Hypothalamus (tissue), 51 donors: Measurements from ENCODE around the gene GRM6.

Experiments
- DNase-seq, 51 donors: peaks; one replicate each; lab custom pipeline; 2025; lab: John Stamatoyannopoulos, UW

GRM6 gene

GRCh38 chr5:178994580-178995340 lies at the start of gene GRM6:
GRM6 (minus strand) TSS chr5:178995320; CDS start chr5:178994944, 376 bp downstream.
- DNase-seq = no peak

DNA sequence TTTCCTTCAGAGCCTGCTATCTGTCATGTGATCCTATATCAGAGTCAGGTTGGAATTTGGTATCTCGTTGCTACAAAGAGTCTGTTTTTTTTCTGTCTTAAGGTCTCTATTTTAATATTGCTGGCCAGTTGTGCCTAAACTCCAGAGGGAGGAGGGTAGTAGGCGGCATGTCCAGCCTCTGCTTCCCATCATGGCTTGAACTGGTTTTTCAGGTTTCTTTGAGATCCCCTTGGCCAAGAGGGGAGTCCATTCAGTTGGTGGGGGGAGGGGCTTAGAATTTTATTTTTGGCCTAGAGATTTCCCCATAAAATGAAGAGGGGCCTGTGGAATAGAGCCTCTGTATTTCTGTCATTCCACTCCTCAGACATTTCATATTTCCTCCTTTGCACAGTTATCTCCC lies 49.6 kb upstream of the GRM6 start:
- DNase-seq = no peak

DNA sequence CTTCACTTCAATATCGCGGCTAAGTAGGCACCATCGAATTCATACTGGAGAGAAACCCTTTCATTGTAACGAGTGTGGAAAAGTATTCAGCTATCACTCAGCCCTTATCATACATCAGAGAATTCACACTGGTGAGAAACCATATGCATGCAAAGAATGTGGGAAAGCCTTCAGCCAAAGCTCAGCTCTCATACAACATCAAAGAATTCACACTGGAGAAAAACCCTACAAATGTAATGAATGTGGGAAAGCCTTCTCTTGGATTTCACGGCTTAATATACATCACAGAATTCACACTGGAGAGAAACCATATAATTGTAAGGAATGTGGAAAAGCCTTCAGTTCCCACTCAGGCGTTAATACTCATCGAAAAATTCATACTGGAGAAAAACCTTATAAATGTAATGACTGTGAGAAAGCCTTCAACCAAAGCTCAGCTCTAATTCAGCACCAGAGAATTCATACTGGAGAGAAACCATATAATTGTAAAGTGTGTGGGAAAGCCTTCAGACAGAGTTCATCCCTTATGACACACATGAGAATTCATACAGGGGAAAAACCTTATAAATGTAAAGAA lies 38.0 kb upstream of the GRM6 start:
- no peak for DNase-seq

DNA sequence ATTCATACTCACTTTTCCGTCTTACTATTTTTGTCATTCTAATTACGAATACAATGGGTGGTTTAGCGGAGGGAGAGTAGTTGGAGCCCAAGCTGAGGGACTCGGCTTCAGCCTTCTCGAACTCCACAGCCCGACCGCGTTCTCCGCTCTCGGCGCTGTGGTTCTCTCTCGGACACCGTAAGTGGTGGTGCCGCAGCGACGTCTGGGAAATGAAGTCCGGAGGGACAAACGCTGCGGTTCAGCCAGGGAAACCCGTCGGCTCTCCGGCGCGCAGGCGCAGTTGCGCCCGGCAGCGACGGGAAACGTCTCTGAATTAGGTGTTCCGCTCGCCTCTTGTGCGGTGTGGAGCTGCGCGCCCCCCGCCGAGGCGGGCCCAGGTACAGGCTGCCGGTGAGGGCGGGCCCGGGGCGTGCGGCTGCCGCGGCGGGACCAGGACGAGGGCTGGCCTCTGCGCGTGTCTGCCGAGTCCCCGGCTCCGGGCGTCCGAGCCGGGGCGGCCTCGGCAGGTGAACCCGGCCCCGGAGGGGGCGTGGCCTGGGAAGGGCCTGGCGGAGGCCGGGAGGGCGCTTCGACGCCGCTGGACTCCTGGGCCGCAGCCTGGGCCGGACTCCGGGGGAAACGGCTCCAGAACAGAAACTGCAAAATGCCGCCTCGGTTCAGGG lies 28.5 kb upstream of the GRM6 start, which contains the start of gene ZNF879:
Gene ZNF879, plus strand, starts transcription at position 277 of the 662 bp plus-strand sequence. CDS start 1,201 bp downstream, outside the sequence.
- peak; percentile 56 to 96 (median 90) for DNase-seq

GRCh38 chr5:179008667-179009066 lies 13.5 kb upstream of the GRM6 start:
- DNase-seq = no peak

DNA sequence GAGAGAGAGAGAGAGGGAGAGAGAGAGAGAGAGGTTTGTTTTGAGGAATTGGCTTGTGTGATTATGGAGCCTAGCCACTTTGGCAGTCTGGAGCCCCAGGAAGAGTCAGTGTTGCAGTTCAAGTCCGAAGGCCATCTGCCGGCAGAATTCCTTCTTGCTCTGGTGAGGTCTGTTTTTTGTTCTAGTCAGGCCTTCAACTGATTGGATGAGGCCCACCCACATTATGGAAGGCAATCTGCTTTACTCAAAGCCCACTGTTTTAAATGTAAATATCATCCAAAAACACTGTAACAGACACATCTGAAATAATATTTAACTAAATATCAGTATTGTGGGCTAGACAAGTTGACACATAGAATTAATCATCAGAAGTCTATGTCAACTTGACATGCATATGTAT lies 11.4 kb upstream of the GRM6 start:
- no peak for DNase-seq

DNA sequence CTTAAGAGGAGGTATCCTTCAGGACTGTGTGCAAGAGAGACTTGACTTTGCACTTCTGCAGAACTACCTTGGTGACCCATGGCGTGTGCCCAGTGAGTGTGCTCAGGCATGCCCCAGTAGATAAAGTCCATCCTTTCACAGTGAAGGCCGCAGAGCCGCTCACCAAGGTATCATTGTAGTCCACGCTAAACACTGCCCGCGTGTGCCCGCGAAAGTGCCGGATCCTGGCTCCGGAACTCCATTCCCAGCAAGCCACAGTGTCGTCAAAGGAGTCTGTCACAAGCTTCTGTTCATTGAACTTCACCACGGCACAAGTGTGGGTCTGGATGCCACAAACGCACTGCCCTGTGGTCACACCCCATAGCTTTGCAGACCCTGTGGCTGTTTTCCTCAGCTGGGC lies 3.3 kb upstream of the GRM6 start:
- no peak for DNase-seq

- DNase-seq = no peak
Observed at GRCh38 chr5:178997191-178997590, 2.1 kb upstream of the GRM6 start.

DNA sequence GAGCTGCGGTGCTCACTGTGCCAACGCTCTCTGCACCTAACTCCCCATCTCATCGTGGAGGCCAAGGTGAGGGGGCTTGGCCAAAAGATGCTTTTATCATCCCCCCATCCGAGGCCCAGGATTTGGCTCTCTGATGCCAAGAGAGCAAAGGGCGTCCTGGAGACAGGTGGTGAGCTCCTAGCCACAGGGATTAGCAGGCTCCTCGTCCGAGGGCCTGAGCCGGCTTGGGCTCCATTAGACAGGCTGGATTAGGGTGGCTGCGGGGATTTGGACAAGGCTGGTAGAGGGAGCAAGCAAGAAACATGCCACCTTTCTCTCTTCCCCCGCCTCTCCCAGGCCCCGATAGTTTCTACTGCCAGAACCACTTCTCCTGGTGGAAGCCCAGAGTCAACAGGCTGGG lies 1.0 kb upstream of the GRM6 start:
- DNase-seq = no peak

GRCh38 chr5:178995341-178995690 lies 196 bp upstream of the GRM6 start:
- no peak for DNase-seq

- DNase-seq = no peak
Observed at GRCh38 chr5:178993955-178994579, 1.1 kb downstream of the GRM6 start.

DNA sequence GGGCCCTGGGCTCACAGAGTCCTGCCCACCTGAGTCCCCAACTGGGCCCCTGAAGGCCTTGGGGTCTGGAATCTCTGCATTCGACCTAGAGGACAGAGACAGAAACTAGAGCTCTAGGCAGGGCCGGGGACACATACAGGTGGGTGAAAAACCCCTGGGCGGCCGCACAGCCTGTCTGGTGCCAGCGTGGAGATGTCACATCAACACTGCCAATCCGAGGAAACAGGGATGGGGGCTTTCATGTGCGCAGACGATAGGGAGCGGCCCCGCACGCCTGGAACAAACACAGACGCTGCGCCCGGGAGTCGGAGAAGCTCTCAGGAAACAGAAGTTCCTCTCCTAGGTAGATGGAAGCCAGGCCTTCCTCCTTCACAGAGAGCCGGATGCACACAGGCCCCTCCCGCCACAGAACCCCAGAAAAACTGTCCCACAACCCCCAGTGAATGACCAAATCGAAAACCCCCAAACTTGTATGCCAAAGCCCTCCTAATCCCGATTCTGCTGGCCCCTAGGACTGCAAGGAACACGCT lies 1.8 kb downstream of the GRM6 start:
- DNase-seq = no peak

- no peak for DNase-seq
Observed at GRCh38 chr5:178992291-178992895, 2.7 kb downstream of the GRM6 start.

DNA sequence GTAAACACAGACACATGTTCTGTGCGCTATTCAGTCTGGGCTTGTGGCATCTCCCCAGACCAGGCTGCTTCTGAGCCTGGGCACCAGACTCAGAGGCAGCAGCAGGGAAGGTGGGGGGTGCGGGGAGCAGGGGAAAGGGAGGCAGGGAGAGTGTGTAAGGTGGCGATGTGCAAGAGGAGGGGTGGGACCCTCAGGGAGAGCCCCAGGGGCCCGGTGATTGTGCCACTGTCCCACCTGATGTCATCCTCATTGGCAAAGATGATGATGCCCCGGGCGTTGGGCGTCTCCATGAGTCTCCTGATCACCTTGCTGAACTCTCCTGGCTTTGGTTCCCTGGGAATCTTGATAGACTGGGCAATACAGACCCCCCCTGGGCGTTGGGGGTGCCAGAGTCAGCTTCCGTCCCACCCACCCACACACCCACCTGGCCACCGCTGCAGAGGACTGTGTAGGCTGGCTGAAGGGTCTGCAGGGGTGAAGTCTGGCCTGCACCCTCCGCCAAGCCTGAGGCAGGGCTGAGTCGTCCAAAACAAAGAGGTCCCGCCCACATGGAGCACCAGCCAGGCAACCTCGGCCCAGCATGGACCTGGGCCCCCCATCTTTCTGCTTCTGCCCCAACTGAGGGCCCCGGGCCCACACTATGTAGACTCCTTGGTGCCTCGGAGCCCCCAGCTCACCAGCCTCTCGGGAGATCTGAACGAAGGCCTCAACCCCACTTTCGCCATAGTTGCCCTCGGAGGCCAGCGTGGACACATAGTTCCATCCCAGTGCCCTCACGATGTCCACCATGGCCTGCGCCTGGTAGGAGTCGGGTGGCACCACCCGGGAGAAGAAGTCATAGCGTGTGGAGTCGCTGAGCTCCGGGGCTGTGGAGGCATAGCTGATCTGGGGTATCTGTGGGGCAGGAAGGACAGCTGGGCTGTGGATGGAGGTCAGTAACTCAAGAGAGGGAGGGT lies 3.7 kb downstream of the GRM6 start:
- DNase-seq = no peak

DNA sequence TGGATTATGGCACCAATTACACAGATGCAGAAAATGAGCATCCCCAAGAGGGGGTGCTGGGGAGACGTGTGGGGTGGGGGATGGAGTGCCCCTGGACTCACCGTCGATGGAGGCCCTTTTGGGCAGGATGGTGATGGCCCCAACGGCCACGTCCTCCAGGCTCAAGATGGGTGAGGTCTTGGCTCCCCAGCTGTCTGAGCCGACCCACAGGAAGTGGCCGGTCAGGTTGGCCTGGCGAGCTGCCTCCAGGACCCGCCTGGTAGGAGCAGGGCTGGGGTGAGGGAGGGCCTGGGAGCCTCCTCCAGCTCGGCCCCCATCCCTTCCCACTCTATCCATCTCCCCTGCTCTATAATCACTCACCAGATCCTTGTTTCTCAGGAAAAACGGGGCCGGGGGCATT lies 4.6 kb downstream of the GRM6 start:
- DNase-seq = no peak

- no peak for DNase-seq
Observed at GRCh38 chr5:178989311-178989710, 5.8 kb downstream of the GRM6 start.

GRCh38 chr5:178988436-178989220 lies 6.5 kb downstream of the GRM6 start:
- no peak for DNase-seq

GRCh38 chr5:178986326-178986960 lies 8.7 kb downstream of the GRM6 start:
- no peak for DNase-seq
